GM12878 (cell line): ENCODE data around the gene SLC13A2. TPM values are rescaled to one million over a fixed set of nuclear protein-coding genes. Genes with fewer than 3 reads are reported as not detected.
A peak's percentile ranks its signal among the peaks of the same experiment; 100 is the strongest.

Experiments used
- ATAC-seq: fragments of 200-7000 bp; cut with Tn5 transposase; 3 replicates; pipeline ENCODE4 v1.9.1; 2020; ENCODE audit warnings: mild to moderate bottlenecking, moderate library complexity
- BruUV-seq: library from RNA; stranded (reverse); fragments of 400-500 nt; replicated peaks from 2 replicates; lab custom pipeline; 2021; lab: Mats Ljungman, UMichigan
- CTCF ChIA-PET: fragments of 300-600 bp; sonication (Branson Sonifier 250); formaldehyde crosslinking; extraction: SDS; loops from one replicate; lab custom pipeline; 2021; ENCODE audit warnings: inconsistent platforms; lab: Yijun Ruan, JAX
- POLR2A ChIA-PET: fragments of 350-600 bp; formaldehyde crosslinking; extraction: SDS; loops from one replicate; lab custom pipeline; 2021; ENCODE audit warnings: inconsistent platforms; lab: Charles Lee
- RAD21 ChIA-PET: fragments of 300-600 bp; sonication (Branson Sonifier 250); formaldehyde crosslinking; loops from one replicate; lab custom pipeline; 2023; ENCODE audit warnings: antibody characterized with exemption; ENCODE audit not compliant: unreplicated experiment; lab: Charles Lee
- SMC1A ChIA-PET: fragments of 300-600 bp; sonication (Branson Sonifier 250); formaldehyde crosslinking; loops from one replicate; lab custom pipeline; 2023; ENCODE audit not compliant: unreplicated experiment, uncharacterized antibody; lab: Charles Lee
- DNase-seq: peaks from one replicate; pipeline ENCODE4 v3.0.0-alpha.2; 2011; ENCODE audit warnings: low read depth, low spot score
- FAIRE-seq: peaks from 3 replicates; lab custom pipeline; 2011; peaks lifted over from hg19 to GRCh38; lab: Jason Lieb, UNC
- H2AFZ ChIP-seq: 2 replicates; pipeline ENCODE4 v1.6.0; 2011; ENCODE audit warnings: low read depth, low read length, control low read depth; ENCODE audit not compliant: control insufficient read depth
- H3K27ac ChIP-seq: 2 replicates; pipeline ENCODE4 v1.5.1; 2011; ENCODE audit warnings: control low read depth; ENCODE audit not compliant: control insufficient read depth, insufficient read depth
- H3K27me3 ChIP-seq, 2 experiments: replicated peaks in 1 of 2; 2 replicates each; pipeline versions ENCODE4 v1.6.0 to v1.6.1; 2011; ENCODE audit warnings: low read length in 1 of 2; ENCODE audit not compliant: control insufficient read depth in 2 of 2, insufficient read depth in 2 of 2
- H3K36me3 ChIP-seq, 2 experiments: 2 replicates each; pipeline ENCODE4 v1.5.1; 2011; ENCODE audit warnings: low read length in 1 of 2; ENCODE audit not compliant: control insufficient read depth in 2 of 2, insufficient read depth in 2 of 2
- H3K4me1 ChIP-seq: 2 replicates; pipeline ENCODE4 v1.6.1; 2011; ENCODE audit warnings: mild to moderate bottlenecking, low read length, moderate library complexity, mixed read lengths; ENCODE audit not compliant: control insufficient read depth, insufficient read depth
- H3K4me2 ChIP-seq: 2 replicates; pipeline ENCODE4 v1.6.0; 2011; ENCODE audit warnings: control low read depth; ENCODE audit not compliant: control insufficient read depth, insufficient read depth
- H3K4me3 ChIP-seq: fragments of 200-600 bp; sonication (generic); 2 replicates; pipeline ENCODE4 v1.5.1; 2016
- H3K79me2 ChIP-seq: 2 replicates; pipeline ENCODE4 v1.6.0; 2011; ENCODE audit warnings: low read length; ENCODE audit not compliant: control insufficient read depth, insufficient read depth
- H3K9ac ChIP-seq: 2 replicates; pipeline ENCODE4 v1.8.0; 2011; ENCODE audit warnings: low read length, control low read depth, mixed read lengths; ENCODE audit not compliant: control insufficient read depth, insufficient read depth
- H3K9me3 ChIP-seq: replicated peaks from 3 replicates; pipeline ENCODE4 v1.5.1; 2011; ENCODE audit warnings: mild to moderate bottlenecking, low read length; ENCODE audit not compliant: control insufficient read depth, insufficient read depth
- H4K20me1 ChIP-seq: 2 replicates; pipeline ENCODE4 v1.6.0; 2011; ENCODE audit not compliant: control insufficient read depth, insufficient read depth
- IRF4 ChIP-seq: IDR thresholded peaks from 2 replicates; pipeline ENCODE4 v1.6.1; 2011; ENCODE audit warnings: low read depth, low read length
- NR2F1 ChIP-seq: fragments of 450-650 bp; conservative IDR thresholded peaks from 2 replicates; pipeline ENCODE4 v1.6.1; 2017; ENCODE audit warnings: mild to moderate bottlenecking
- RAD21 ChIP-seq: IDR thresholded peaks from 2 replicates; pipeline ENCODE4 v1.6.1; 2011; ENCODE audit warnings: mild to moderate bottlenecking, low read depth, low read length, moderate library complexity; ENCODE audit not compliant: insufficient read depth
- RBBP5 ChIP-seq: fragments of 200-600 bp; sonication (generic); conservative IDR thresholded peaks from 2 replicates; pipeline ENCODE4 v1.6.1; 2016
- ZNF217 ChIP-seq: fragments of 450-650 bp; IDR thresholded peaks from 2 replicates; pipeline ENCODE4 v1.6.1; 2017; ENCODE audit warnings: antibody characterized with exemption, mild to moderate bottlenecking
- WGBS: methylation state at CpG from one replicate; pipeline ENCODE4 v1.1.6; 2016; ENCODE audit warnings: low lambda C conversion rate; ENCODE audit not compliant: insufficient replicate concordance, insufficient coverage; ENCODE audit errors: missing lambda C conversion rate; 5-methylcytosine and 5-hydroxymethylcytosine counted together
- in situ Hi-C: fragments of 300-500 bp; cut with MboI; formaldehyde crosslinking; loops from 9 replicates; pipeline ENCODE4 v1.14.3; 2018; ENCODE audit warnings: mixed read lengths
- intact Hi-C: fragments of 100-400 bp; cut with micrococcal nuclease; formaldehyde crosslinking; loops from one replicate; pipeline ENCODE4 v1.14.2; 2022; ENCODE audit not compliant: unreplicated experiment
- polyA plus RNA-seq, 11 experiments: library from polyadenylated mRNA; depleted of rRNA in 4 of 11; unstranded in 6 of 11; stranded (reverse) in 5 of 11; fragments of >200 nt; fragmentation: Nextera tagmentation in 4 of 11; fragmentation: Illumina TruSeq in 1 of 11; extraction: Ambion mirVana in 4 of 11; extraction: Trizol in 1 of 11; gene quantifications; 1 replicate in 1 of 11; 2 replicates in 10 of 11; pipeline versions ENCODE4 v1.2.1 to v1.2.3, GENCODE V29; 2011 to 2016; ENCODE audit warnings: inconsistent platforms in 2 of 11, missing spikeins in 2 of 11, low read depth in 1 of 11
- total RNA-seq, 4 experiments: library from RNA; depleted of rRNA in 3 of 4; stranded (reverse); fragments of >200 nt in 3 of 4; fragmentation: Illumina TruSeq in 1 of 4; extraction: Trizol in 1 of 4; gene quantifications; 2 replicates each; pipeline versions ENCODE4 v1.2.1 to v1.2.3, GENCODE V29; 2013 to 2021
- TF ChIP-seq, protein P1 (sequence below): IDR thresholded peaks from 2 replicates; pipeline ENCODE4 v1.6.1; 2012; ENCODE audit warnings: low read depth, low read length, improper control_type of control experiment
- TF ChIP-seq, protein P2 (sequence below): IDR thresholded peaks from 2 replicates; pipeline ENCODE4 v1.6.1; 2012; ENCODE audit warnings: mild to moderate bottlenecking, low read depth, low read length
- TF ChIP-seq, protein P3 (sequence below): fragments of 450-650 bp; IDR thresholded peaks from 2 replicates; pipeline ENCODE4 v1.6.1; 2016; ENCODE audit warnings: mild to moderate bottlenecking

Gene SLC13A2
- total and polyA plus RNA-seq, 10 of the 15 experiments (the other 5 are each of a cell fraction or from before 2014, with no cell fraction given), result 0.03 to 0.13 (median 0.05) TPM; not detected in 6

DNA sequence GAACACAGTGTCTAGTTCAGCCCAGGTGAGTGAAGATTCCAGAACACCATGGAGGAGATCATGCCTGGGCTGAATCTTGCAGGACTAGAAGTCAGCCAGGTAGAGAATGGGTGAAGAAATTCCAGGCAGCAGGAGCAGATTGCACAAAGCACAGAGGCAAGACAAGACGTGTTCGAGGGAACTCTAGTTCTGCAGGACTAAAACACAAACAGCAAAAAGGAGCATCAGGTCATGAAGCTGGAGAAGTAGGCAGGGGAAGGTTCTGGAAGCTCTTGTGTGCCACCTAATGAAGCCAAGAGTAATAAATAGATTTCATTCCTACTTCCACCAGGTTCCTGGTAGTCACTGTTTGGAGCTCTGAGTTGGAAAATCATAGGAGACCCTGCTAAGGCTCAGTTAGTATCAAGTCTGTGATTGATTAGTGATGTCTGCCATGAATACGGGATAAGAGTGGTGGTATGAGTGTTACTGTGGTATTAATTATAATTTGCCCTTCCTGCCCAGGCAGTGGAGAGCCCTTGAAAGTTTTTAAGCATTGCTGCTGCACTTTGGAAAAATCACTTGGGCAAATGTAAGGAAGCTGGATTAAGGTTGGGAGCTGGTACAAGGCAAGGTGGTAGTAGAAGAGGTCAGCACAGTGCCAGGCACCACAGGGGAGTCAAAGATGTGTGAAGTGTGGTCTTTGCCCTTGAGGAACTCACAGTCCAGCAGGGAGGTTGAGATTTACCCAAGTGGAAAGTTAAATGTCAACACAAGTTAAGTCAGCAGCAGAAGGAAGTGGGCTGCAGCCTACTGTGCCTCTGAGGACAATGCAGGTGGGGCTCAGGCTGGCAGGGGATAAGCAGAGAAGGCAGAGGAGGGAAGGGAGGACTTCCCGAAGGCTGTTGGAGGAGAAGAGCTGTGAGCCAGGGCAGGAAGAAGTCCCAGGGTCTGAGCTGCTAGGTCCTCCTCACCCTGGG, 19.2 kb downstream of the SLC13A2 start (continued):
- peak; percentile 27; the same call in 1 of the 2 replicates for TF ChIP-seq RAD21

DNA sequence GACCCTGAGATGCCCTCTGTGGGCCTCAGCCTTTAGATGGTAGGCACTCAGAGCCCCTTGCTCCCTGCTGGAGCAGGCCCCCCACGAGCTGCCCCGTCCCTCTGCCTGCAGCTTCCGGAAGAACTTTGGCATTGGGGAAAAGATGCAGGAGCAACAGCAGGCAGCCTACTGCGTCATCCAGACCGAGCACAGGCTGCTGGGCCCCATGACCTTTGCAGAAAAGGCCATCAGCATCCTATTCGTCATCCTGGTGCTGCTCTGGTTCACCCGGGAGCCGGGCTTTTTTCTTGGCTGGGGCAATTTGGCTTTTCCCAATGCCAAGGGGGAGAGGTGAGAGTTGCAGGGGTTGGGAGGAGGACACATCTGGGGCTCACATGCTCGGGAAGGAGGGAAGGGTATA, 20.0 kb downstream of the SLC13A2 start:
- ATAC-seq, result no peak
- ChIA-PET RAD21 (interaction anchor here (1.2 to 3.7 kb wide), 2 partner anchors 47 to 50 kb away, joined by 3 to 26 read pairs; no protein-coding TSS in a partner anchor), SMC1A (interaction anchor here (0.7 to 4.0 kb wide), 5 partner anchors 7 to 47 kb away, joined by 3 to 32 read pairs (median 4); no protein-coding TSS in a partner anchor), POLR2A (no interaction called here), CTCF (interaction anchor here (0.9 to 16.1 kb wide), 7 partner anchors 8 to 119 kb away, joined by 3 to 316 read pairs (median 8); partner anchors contain the start of genes ALDOC and UNC119)
- H3K36me3 ChIP-seq, result no peaks in the 10 kb centered on the region
- no peak overlapping the region for H3K9ac ChIP-seq
- TF ChIP-seq, protein P1, sequence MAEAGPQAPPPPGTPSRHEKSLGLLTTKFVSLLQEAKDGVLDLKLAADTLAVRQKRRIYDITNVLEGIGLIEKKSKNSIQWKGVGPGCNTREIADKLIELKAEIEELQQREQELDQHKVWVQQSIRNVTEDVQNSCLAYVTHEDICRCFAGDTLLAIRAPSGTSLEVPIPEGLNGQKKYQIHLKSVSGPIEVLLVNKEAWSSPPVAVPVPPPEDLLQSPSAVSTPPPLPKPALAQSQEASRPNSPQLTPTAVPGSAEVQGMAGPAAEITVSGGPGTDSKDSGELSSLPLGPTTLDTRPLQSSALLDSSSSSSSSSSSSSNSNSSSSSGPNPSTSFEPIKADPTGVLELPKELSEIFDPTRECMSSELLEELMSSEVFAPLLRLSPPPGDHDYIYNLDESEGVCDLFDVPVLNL, result no peak
- TF ChIP-seq, protein P2, sequence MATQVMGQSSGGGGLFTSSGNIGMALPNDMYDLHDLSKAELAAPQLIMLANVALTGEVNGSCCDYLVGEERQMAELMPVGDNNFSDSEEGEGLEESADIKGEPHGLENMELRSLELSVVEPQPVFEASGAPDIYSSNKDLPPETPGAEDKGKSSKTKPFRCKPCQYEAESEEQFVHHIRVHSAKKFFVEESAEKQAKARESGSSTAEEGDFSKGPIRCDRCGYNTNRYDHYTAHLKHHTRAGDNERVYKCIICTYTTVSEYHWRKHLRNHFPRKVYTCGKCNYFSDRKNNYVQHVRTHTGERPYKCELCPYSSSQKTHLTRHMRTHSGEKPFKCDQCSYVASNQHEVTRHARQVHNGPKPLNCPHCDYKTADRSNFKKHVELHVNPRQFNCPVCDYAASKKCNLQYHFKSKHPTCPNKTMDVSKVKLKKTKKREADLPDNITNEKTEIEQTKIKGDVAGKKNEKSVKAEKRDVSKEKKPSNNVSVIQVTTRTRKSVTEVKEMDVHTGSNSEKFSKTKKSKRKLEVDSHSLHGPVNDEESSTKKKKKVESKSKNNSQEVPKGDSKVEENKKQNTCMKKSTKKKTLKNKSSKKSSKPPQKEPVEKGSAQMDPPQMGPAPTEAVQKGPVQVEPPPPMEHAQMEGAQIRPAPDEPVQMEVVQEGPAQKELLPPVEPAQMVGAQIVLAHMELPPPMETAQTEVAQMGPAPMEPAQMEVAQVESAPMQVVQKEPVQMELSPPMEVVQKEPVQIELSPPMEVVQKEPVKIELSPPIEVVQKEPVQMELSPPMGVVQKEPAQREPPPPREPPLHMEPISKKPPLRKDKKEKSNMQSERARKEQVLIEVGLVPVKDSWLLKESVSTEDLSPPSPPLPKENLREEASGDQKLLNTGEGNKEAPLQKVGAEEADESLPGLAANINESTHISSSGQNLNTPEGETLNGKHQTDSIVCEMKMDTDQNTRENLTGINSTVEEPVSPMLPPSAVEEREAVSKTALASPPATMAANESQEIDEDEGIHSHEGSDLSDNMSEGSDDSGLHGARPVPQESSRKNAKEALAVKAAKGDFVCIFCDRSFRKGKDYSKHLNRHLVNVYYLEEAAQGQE, result no peak
- TF ChIP-seq RBBP5, result no peak
- no peak for TF ChIP-seq ZNF217
- TF ChIP-seq, protein P3, sequence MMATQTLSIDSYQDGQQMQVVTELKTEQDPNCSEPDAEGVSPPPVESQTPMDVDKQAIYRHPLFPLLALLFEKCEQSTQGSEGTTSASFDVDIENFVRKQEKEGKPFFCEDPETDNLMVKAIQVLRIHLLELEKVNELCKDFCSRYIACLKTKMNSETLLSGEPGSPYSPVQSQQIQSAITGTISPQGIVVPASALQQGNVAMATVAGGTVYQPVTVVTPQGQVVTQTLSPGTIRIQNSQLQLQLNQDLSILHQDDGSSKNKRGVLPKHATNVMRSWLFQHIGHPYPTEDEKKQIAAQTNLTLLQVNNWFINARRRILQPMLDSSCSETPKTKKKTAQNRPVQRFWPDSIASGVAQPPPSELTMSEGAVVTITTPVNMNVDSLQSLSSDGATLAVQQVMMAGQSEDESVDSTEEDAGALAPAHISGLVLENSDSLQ, result no peak
- no peak for TF ChIP-seq NR2F1
- no peak for TF ChIP-seq IRF4
- H3K27ac ChIP-seq, result no peak overlapping the region
- H2AFZ ChIP-seq, result no peak overlapping the region
- no peak overlapping the region for H3K4me2 ChIP-seq
- no peak for DNase-seq
- H3K9me3 ChIP-seq, result peaks cover 2% of the 10 kb centered on the region; the same call in 2 of the 3 replicates
- H3K4me3 ChIP-seq, result no peak overlapping the region
- 0 out of 2 replicates have a peak, but pooled peaks cover 6% of the 10 kb centered on the region for H3K4me1 ChIP-seq
- intact Hi-C loops (loop anchor here (5.0 kb wide), 1 partner anchor 124 kb away; no protein-coding TSS in a partner anchor), in situ Hi-C loops (no loop called here)
- 59% methylated on average over 9 of the region's 9 CpGs for WGBS
- H3K79me2 ChIP-seq, result no peaks in the 10 kb centered on the region
- FAIRE-seq, result no peak
- BruUV-seq, result no TSS peak
- H4K20me1 ChIP-seq, result no peaks in the 10 kb centered on the region
- no peaks in the 10 kb centered on the region for H3K27me3 ChIP-seq
